ENCODE data around the gene MRTFA. TPM values are rescaled to one million over a fixed set of nuclear protein-coding genes. Genes with fewer than 3 reads are reported as not detected.
"Not testable (repeated sequence)": the region's sequence is repeated elsewhere in the genome, so short reads cannot be mapped to it uniquely, and the experiment has no call there.

Gene MRTFA
- total RNA-seq, 1 experiment from 2014 or later, result 30.7 TPM

GRCh38 chr22:40618400-40618799 is 18.1 kb downstream of the MRTFA start:
- H3K4me3 ChIP-seq, result no peak overlapping the region
- no peak for DNase-seq
- H3K27me3 ChIP-seq, result no peaks in the 10 kb centered on the region
- H3K36me3 ChIP-seq, result peaks cover 16% of the 10 kb centered on the region
- H3K9me3 ChIP-seq, result peaks cover 12% of the 10 kb centered on the region

- Histone ChIP-seq H3K36me3 (peaks cover 15% of the 10 kb centered on the region), H3K4me3 (no peak overlapping the region), H3K27me3 (no peaks in the 10 kb centered on the region), H3K9me3 (peaks cover 6% of the 10 kb centered on the region)
- no peak for DNase-seq
These were observed 19.9 kb downstream of the MRTFA start for GRCh38 chr22:40616578-40616977.

GRCh38 chr22:40613067-40613466 is 23.5 kb downstream of the MRTFA start:
- DNase-seq, result no peak
- no peak overlapping the region for H3K4me3 ChIP-seq
- no peaks in the 10 kb centered on the region for H3K9me3 ChIP-seq
- peaks cover 14% of the 10 kb centered on the region for H3K36me3 ChIP-seq
- H3K27me3 ChIP-seq, result no peaks in the 10 kb centered on the region

- H3K4me3 ChIP-seq, result no peak overlapping the region
These were observed 24.2 kb downstream of the MRTFA start for GRCh38 chr22:40612291-40612751.

GRCh38 chr22:40611606-40612005 is 24.9 kb downstream of the MRTFA start:
- H3K9me3 ChIP-seq, result no peaks in the 10 kb centered on the region
- H3K27me3 ChIP-seq, result no peaks in the 10 kb centered on the region
- peaks cover 14% of the 10 kb centered on the region for H3K36me3 ChIP-seq
- H3K4me3 ChIP-seq, result no peak overlapping the region
- DNase-seq, result no peak

More at GRCh38 chr22:40612291-40612751, 24.2 kb downstream of the MRTFA start:
- Histone ChIP-seq H3K36me3 (peaks cover 14% of the 10 kb centered on the region), H3K27me3 (no peaks in the 10 kb centered on the region), H3K9me3 (no peaks in the 10 kb centered on the region)
- DNase-seq, result no peak

- no peak for DNase-seq
- Histone ChIP-seq H3K4me3 (no peak overlapping the region), H3K9me3 (no peaks in the 10 kb centered on the region), H3K27me3 (no peaks in the 10 kb centered on the region), H3K36me3 (peaks cover 14% of the 10 kb centered on the region)
These were observed 26.1 kb downstream of the MRTFA start for GRCh38 chr22:40610329-40610850.

GRCh38 chr22:40609216-40609615 is 27.3 kb downstream of the MRTFA start:
- Histone ChIP-seq H3K36me3 (peaks cover 11% of the 10 kb centered on the region), H3K27me3 (no peaks in the 10 kb centered on the region)
- peak; percentile 39 for DNase-seq

GRCh38 chr22:40607506-40607905 is 29.0 kb downstream of the MRTFA start:
- DNase-seq, result no peak
- H3K4me3 ChIP-seq, result no peak overlapping the region
- peaks cover 7% of the 10 kb centered on the region for H3K36me3 ChIP-seq
- H3K27me3 ChIP-seq, result no peaks in the 10 kb centered on the region
- no peaks in the 10 kb centered on the region for H3K9me3 ChIP-seq

More at GRCh38 chr22:40609216-40609615, 27.3 kb downstream of the MRTFA start:
- H3K9me3 ChIP-seq, result no peaks in the 10 kb centered on the region
- H3K4me3 ChIP-seq, result no peak overlapping the region

GRCh38 chr22:40606306-40606705 is 30.2 kb downstream of the MRTFA start:
- Histone ChIP-seq H3K36me3 (peaks cover 4% of the 10 kb centered on the region), H3K4me3 (no peak overlapping the region), H3K27me3 (no peaks in the 10 kb centered on the region), H3K9me3 (no peaks in the 10 kb centered on the region)
- no peak for DNase-seq

GRCh38 chr22:40605761-40606160 is 30.8 kb downstream of the MRTFA start:
- Histone ChIP-seq H3K36me3 (peaks cover 4% of the 10 kb centered on the region), H3K4me3 (no peak overlapping the region), H3K27me3 (no peaks in the 10 kb centered on the region), H3K9me3 (no peaks in the 10 kb centered on the region)
- DNase-seq, result no peak

GRCh38 chr22:40603088-40603605 is 33.4 kb downstream of the MRTFA start:
- no peaks in the 10 kb centered on the region for H3K27me3 ChIP-seq
- no peak overlapping the region for H3K4me3 ChIP-seq
- DNase-seq, result peak; percentile 47
- no peaks in the 10 kb centered on the region for H3K9me3 ChIP-seq
- no peaks in the 10 kb centered on the region; the same call in 1 of the 2 replicates for H3K36me3 ChIP-seq

GRCh38 chr22:40602231-40602630 is 34.3 kb downstream of the MRTFA start:
- no peaks in the 10 kb centered on the region; the same call in 1 of the 2 replicates for H3K36me3 ChIP-seq
- H3K27me3 ChIP-seq, result no peaks in the 10 kb centered on the region
- DNase-seq, result no peak
- H3K4me3 ChIP-seq, result no peak overlapping the region
- H3K9me3 ChIP-seq, result no peaks in the 10 kb centered on the region

GRCh38 chr22:40599731-40600130 is 36.8 kb downstream of the MRTFA start:
- Histone ChIP-seq H3K4me3 (no peak overlapping the region), H3K9me3 (no peaks in the 10 kb centered on the region), H3K27me3 (no peaks in the 10 kb centered on the region), H3K36me3 (no peaks in the 10 kb centered on the region)
- no peak for DNase-seq

GRCh38 chr22:40598712-40599111 is 37.8 kb downstream of the MRTFA start:
- H3K36me3 ChIP-seq, DNase-seq, H3K27me3 ChIP-seq, H3K9me3 ChIP-seq, H3K4me3 ChIP-seq: not testable (repeated sequence)

- H3K27me3 ChIP-seq, result no peaks in the 10 kb centered on the region
- H3K4me3 ChIP-seq, result 0 out of 2 replicates have a peak overlapping the region, but pooled peaks have one; percentile 9
- H3K36me3 ChIP-seq, result no peaks in the 10 kb centered on the region
These were observed 38.7 kb downstream of the MRTFA start for GRCh38 chr22:40597526-40598430.

GRCh38 chr22:40595497-40596234 is 40.9 kb downstream of the MRTFA start:
- Histone ChIP-seq H3K4me3 (no peak overlapping the region), H3K27me3 (no peaks in the 10 kb centered on the region), H3K36me3 (no peaks in the 10 kb centered on the region), H3K9me3 (no peaks in the 10 kb centered on the region)
- no peak for DNase-seq

More at GRCh38 chr22:40597526-40598430, 38.7 kb downstream of the MRTFA start:
- no peaks in the 10 kb centered on the region for H3K9me3 ChIP-seq
- peak; percentile 43 for DNase-seq

GRCh38 chr22:40594924-40595323 is 41.6 kb downstream of the MRTFA start:
- H3K36me3 ChIP-seq, result peaks cover 4% of the 10 kb centered on the region; the same call in 1 of the 2 replicates
- H3K9me3 ChIP-seq, result no peaks in the 10 kb centered on the region
- H3K27me3 ChIP-seq, result no peaks in the 10 kb centered on the region
- peak; percentile 21 for DNase-seq
- no peak overlapping the region for H3K4me3 ChIP-seq
